Kasumi-1 (cell line): ENCODE results near the gene ZSCAN10.

Source experiments
- DNase-seq, 2 experiments: peaks; one replicate each; lab custom pipeline; 2025; lab: John Stamatoyannopoulos, UW

Gene ZSCAN10

GRCh38 chr16:3046641-3047386 lies 52.3 kb downstream of the ZSCAN10 start:
- DNase-seq, result no peak

GRCh38 chr16:3045758-3046640 lies 53.1 kb downstream of the ZSCAN10 start, which contains the start of gene MMP25:
Gene MMP25 (plus strand): TSS chr16:3046561. CDS start chr16:3046918, 357 bp downstream.
- DNase-seq, result peak in 1 of 2 experiments; percentile 25

GRCh38 chr16:3044708-3045107 lies 54.4 kb downstream of the ZSCAN10 start:
- no peak for DNase-seq

- DNase-seq, result no peak
Observed at GRCh38 chr16:3042376-3042775, 56.7 kb downstream of the ZSCAN10 start.

GRCh38 chr16:3038896-3039295 lies 60.2 kb downstream of the ZSCAN10 start:
- DNase-seq, result no peak
